ENCODE results near the gene LAPTM5.

The LAPTM5 gene

GRCh38 chr1:30742300-30742962 is 15.1 kb downstream of the LAPTM5 start:
- DNase-seq = no peak

DNA sequence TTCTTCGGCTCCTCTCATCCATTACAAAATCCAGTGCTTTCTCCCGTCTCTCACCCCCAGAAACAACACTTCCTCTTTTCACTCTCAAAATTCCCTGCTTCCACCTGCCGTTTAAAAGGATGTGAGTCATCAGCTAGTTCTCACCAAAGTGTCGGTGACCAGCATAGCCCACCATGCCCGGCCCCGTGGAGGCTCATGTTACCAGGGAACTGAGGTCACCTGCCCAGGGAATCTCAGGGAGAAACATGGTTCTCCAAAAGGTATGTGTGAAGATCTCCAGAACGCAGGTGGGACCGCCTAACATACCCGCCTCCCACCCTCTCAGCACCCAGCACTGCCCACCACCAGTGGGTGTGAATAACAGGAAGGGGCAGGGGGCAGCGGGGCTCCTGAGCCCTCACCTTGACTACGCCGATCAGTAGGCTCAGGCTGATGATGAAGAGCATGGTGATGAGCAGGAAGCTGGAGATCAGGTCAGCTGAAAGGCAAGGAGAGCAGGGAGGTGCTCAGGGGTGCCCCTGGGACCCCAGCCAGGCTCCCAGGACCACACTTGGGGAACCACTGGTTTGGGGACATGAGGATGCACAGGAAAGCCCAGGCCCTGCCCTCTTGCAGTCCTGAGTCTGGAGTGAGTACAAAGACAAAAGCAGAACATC is 16.2 kb downstream of the LAPTM5 start:
- DNase-seq = peak; percentile 51 to 65 (median 60)

DNA sequence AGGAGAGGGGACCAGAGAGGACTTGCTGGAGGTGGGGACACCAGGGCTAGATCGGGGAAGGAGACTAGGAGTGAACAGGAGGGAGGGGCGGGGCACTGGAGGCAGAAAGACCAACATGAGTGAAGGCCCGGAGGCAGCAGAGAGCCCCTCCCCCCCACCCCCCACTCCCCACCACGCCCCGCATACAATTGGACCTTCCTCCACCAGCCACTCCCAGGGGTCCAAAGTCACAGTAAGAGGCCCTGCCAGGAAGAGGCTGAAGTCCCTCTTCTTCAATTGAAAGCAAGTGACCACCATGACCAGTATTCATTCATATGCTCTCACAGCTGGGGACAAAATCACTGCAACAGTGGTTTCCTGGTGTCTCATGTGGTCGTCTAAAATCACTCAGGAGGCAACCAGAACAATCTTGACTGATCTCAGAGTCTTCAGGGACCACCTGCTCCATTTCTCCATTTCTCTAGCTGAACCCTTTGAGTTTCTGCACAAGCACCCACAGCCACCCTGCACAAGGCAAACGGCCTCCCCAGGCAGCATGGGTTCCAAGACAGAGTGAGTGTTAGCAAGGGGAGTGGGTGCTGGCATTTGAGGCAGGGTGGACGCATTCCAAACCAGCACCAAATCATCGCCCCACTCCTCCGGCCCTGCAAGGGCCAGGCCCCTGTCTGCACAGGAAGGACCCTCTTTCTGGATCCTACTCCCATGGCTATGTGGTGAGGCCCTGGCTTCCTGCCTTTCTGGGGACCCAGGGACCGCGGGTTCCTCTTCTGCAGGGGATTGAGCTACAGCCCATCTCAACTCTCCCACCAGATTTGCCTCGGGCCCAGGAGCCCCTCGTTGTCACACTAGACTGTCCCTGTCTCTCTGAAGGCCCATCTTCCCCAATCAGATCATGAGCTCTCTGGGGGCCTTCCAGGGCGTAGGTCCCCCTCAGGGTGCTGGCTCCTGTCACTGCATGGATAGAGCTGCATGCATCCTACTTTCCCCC is 17.0 kb downstream of the LAPTM5 start:
- DNase-seq = peak in 2 of 4 experiments; percentile 36 to 50

GRCh38 chr1:30739601-30740000 is 18.0 kb downstream of the LAPTM5 start:
- DNase-seq = no peak

DNA sequence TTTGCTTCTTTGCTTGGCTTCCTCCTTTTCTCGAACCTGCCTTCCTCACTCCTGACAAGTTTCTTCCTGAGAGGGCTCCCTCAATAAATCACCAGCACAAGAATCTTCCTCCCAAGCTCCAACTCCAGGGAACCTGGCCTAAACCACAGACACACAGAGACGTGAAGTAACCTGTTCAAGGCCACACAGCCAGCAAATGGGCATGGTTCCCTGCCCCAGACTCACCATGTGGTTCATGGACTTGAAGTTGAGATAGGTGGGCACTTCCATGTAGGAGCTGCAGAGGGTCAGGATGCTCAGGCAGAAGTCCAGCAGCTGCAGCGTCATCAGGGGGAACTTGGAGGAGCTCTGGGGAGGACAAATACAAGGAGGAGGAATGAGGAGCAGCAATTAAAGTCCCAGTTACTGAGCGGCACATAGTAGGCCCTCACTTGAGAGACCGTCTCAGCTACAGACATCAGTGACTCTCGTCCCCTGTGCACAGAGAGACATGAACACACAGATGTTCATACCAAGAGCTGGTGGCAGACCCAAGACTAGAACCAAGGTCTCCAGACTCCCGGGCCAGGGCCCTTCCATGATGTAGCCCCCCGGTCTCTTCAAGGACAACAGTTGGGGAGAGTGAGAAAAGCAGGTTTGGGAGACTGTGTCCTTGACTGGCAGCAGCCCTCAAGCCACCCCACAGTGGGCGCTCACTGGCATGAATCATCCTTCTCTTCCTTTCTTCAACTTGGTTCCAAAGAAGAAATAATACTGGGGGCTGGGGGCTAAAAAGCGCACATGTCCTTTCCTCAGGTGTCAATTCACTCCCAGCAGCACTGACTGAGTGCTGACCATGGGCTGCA is 18.6 kb downstream of the LAPTM5 start:
- DNase-seq = no peak

DNA sequence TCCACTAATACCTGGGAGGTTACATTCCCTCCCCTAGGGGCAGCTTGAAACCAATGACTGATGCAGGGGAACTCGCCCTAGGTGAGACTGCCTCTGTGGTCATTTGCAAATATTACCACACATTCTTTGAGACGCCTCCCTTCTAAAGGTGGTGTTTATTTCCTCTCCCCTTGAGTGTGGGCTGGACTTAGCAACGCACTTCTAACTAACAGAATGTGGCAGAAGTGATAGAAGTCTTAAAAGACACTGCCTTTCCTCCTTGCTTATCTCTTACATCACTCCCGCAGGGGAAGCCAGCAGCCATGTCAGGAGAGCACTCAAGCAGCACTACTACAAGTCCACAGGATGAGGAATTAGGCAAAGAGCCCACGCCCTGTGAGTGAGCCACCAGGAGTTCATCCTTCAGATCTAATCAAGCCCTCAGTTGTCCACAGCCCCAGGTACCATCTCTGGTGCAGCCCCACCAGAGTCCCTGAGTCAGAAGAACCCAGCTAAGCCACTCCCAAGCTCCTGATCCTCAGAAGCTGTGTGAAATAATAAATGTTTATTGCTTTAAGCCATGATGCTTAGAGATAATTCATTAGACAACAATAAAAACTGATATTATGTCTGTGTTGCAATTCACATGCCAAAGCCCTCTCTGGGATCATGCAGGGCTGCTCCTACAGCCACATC is 19.4 kb downstream of the LAPTM5 start:
- DNase-seq = no peak

DNA sequence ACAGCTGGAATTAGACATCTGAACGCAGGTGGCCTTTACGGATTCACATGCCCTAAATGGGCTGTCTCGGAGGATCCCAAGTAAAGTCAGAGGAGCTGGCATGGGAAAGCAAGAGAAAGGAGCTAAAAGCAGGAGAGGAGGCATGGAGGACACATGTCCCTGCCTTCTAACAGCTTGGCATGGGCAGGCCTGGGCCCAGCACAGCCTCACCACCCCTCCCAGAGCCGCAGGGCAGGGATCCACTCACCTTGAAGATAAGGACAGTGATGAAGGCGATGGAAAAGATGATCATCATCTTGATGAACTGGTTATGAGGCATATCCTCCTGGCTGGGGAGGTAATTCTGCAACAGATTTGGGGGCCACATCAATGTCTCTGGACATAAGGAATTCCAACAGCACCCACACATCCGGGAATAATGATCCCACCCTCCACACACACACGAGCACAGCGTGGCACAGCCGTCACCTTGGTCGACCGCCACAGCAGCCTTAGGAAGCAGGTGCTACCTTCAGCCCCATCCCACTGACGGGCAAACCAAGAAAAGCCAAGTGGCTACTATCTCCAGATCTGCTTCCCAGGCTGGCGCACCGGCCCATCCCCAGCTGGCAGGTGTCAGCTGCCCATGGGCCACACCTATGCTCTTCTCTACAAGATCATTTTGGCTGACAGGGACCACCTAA is 20.1 kb downstream of the LAPTM5 start:
- DNase-seq = no peak

DNA sequence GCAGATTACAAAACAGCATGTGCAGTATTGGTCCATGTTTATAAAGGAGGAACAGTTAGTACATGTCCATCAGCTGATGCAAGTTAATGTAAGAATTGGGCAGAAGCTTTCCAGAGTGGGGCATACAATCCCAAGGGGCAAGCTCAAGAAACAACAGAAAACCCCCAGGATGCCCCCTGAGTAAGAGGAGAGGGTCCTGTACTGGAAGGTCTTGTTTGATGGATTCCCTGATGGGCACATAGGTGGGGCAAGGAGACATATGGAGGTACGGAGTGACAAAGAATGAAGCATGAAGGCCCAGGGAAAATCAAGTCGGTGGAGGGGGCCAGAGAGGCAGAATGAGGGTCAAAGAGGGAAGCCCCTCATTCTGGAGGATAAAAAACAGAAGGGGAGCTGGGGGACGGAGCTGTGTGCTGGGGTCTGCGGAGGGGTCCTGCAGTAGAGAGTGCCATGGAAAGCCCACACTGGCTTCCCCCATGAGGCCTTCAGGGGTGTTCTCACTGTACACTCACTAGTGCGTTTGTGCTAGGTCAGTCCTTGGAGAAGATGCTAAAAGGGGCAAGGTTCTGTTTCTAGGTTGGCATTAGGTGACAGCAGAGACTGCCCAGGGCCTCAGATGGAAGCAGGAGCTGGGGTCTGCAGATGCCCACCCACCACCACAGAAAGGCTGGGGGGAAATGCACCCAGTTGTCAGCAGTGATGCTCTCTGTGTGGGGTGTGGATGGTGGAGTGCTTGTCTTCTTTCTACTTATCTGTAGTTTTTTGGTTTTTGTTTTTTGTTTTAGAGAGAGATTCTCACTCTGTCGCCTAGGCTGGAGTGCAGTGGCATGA is 21.7 kb downstream of the LAPTM5 start:
- no peak for DNase-seq

- DNase-seq = no peak
Observed at GRCh38 chr1:30735124-30735523, 22.4 kb downstream of the LAPTM5 start.

GRCh38 chr1:30734580-30734979 is 23.0 kb downstream of the LAPTM5 start:
- DNase-seq = no peak

DNA sequence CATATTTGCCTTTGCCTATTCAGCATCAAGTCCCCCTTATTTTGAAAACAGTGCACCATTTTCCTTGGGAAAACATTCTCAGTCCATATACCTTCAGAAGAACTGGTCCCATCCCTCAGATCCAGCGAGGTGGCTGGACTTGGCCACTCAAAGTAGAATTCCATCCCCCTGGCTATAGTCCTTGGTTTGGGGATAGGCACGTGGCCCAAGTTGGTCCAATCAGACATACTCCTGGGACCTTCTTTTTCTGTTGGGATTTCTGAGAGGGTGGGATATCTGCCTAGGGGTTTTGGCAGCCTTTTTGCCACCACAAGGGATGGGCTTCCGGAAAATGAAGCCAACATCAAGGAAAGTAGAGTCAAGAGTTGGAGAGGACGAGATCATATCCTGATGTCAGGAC is 23.5 kb downstream of the LAPTM5 start:
- no peak for DNase-seq

GRCh38 chr1:30733493-30733892 is 24.1 kb downstream of the LAPTM5 start:
- DNase-seq = no peak

GRCh38 chr1:30732277-30732996 is 25.1 kb downstream of the LAPTM5 start:
- DNase-seq = peak in 3 of 4 experiments; percentile 47 to 58 (median 52)

- no peak for DNase-seq
Observed at GRCh38 chr1:30731806-30732276, 25.7 kb downstream of the LAPTM5 start.

DNA sequence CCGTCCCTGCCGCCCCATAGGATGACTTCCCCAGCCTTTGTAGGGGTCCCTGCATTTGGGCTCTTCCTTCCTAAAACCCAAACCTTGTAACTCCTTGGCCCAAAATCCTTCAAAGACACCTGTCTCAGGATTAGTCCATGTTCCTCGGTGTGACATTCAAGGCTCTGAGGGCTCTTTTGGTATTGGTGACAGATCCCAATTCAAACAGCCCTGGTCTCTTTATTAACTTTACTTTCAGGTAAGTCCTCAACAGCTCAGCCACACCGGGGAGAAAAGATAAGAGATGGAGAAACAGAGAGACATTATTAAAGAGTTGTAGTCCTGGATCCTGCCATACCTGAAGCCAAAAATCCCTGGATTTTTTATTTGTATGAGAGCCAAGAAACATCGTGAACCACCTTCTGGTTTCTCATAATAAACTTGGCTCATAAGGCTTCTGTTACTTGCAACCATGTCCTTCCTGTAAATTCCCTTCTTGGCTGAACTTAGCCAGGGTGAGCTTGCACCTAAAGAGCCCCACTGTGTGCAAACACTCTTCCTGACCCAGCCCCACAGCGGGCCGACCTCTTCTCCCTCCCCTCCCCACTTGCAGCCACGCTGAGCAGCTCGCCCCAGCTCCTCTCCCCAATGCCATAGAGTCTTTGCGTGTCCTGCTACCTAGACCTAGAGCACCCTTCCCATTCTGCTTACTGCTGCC is 26.3 kb downstream of the LAPTM5 start:
- DNase-seq = no peak

DNA sequence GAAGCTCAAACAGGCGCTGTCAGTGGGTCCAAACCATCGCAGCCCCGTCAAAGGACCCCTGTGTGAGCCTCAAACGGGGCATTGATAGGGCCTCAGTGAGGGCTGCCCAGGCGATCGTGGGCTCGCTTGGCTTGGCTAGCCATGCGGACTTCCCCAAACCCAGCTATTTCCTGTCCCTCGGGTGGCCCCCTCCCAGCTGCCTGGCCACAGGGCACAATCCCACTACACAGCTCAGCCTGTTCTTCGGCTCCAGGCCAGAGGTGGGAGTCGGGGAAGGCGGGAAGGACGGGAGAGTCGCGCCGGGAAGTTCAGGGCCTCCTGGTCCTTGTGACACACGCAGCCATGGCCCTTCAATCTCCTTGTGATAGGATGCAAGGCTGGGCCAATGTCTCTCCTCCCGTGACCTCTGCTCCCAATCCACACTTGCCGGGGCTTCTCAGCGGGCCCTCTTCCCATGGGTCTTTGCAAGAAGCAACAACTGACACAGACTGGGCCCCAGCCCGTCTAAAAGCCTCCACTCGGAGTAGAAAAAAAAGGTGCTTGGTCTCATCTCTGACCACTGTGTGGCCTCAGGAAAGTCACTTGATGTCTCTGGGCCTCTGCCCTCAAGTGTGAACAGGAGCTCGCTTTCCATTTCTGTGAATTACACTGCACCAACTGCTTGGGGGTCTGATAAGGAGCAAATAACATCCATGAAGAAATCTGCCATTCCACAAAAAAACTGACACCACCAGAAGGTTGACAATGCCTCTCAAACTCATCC is 27.0 kb downstream of the LAPTM5 start:
- no peak for DNase-seq

GRCh38 chr1:30729901-30730300 is 27.7 kb downstream of the LAPTM5 start:
- DNase-seq = no peak

Measured in suppressor macrophage (primary cell).